KMS-11 (cell line): Measurements from ENCODE around the gene CLIC3.

ENCODE experiments used
- H2AFZ ChIP-seq: fragments of 200-600 bp; sonication (generic); 2 replicates; pipeline ENCODE4 v1.6.1; 2016; ENCODE audit warnings: antibody characterized with exemption, mixed run types, low read depth
- H3K27ac ChIP-seq: fragments of 200-600 bp; sonication (generic); 2 replicates; pipeline ENCODE4 v1.6.1; 2016; ENCODE audit warnings: mild to moderate bottlenecking, mixed run types
- H3K27me3 ChIP-seq: fragments of 200-600 bp; sonication (generic); 2 replicates; pipeline ENCODE4 v1.6.1; 2017; ENCODE audit warnings: mild to moderate bottlenecking, low read depth, mixed run types, moderate library complexity; ENCODE audit not compliant: insufficient read depth
- H3K36me3 ChIP-seq: fragments of 200-600 bp; sonication (generic); 2 replicates; pipeline ENCODE4 v1.6.1; 2017; ENCODE audit warnings: mild to moderate bottlenecking, mixed run types; ENCODE audit not compliant: insufficient read depth
- H3K4me1 ChIP-seq: fragments of 200-600 bp; sonication (generic); 2 replicates; pipeline ENCODE4 v1.6.1; 2016; ENCODE audit warnings: mild to moderate bottlenecking, low read depth, mixed run types; ENCODE audit not compliant: poor library complexity, severe bottlenecking
- H3K4me2 ChIP-seq: fragments of 200-600 bp; sonication (generic); 2 replicates; pipeline ENCODE4 v1.7.0; 2016; ENCODE audit warnings: mild to moderate bottlenecking, mixed run types
- H3K4me3 ChIP-seq: fragments of 200-600 bp; sonication (generic); IDR thresholded peaks from 2 replicates; pipeline ENCODE4 v1.6.1; 2017; ENCODE audit warnings: low read depth, low read length, mixed read lengths; ENCODE audit not compliant: insufficient read depth
- H3K79me2 ChIP-seq: fragments of 200-600 bp; sonication (generic); 2 replicates; pipeline ENCODE4 v1.6.1; 2016; ENCODE audit warnings: low read depth, mixed run types; ENCODE audit not compliant: insufficient read depth
- H3K9ac ChIP-seq: fragments of 200-600 bp; sonication (generic); 2 replicates; pipeline ENCODE4 v1.6.1; 2016; ENCODE audit warnings: mild to moderate bottlenecking, mixed run types
- H4K20me1 ChIP-seq: fragments of 200-600 bp; sonication (generic); 2 replicates; pipeline ENCODE4 v1.6.1; 2016; ENCODE audit warnings: mild to moderate bottlenecking, mixed run types; ENCODE audit not compliant: insufficient read depth
- TF ChIP-seq, protein P1 (sequence below): fragments of 200-600 bp; sonication (generic); conservative IDR thresholded peaks from 2 replicates; pipeline ENCODE4 v1.6.1; 2017; ENCODE audit warnings: low read depth, mild to moderate bottlenecking, antibody characterized with exemption, low read length, moderate library complexity, mixed read lengths

The CLIC3 gene

DNA sequence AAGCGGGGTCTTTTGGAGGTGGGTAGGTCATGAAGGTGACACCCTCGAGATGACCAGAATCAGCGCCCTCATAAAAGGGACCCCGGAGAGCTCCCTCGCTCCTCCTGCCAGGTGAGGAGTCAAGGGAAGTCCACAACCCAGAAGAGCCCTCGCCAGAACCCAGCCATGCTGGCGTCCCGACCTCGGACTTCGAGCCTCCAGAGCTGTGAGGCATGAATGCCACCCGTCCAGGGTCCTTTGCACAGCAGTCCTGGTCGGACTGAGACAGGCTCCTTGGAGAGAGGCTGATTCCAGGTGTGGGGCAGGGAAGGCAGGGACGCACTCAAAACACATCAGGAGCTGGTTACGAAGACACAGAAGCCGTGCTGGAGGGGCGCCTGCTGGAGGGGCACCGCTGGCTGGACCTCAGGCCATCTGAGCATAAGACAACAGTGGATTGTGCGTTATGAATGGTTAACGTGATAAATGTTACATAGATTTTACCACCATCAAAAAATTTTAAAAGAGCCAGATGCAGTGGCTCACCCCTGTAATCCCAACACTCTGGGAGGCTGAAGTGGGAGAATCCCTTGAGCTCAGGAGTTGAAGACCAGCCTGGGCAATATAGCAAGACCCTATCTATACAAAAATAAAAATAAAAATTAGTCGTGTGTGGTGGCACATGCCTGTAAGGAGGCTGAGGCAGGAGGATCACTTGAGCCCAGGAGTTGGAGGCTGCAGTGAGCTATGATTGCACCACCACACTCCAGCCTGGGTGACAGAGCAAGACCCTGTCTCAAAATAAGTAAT, 5.7 kb upstream of the CLIC3 start:
- Histone ChIP-seq H2AFZ (no peak overlapping the region), H3K4me2 (no peak overlapping the region), H3K27ac (no peak overlapping the region), H3K4me1 (peaks cover 25% of the 10 kb centered on the region), H3K79me2 (no peaks in the 10 kb centered on the region), H3K36me3 (no peaks in the 10 kb centered on the region), H3K9ac (no peak overlapping the region), H3K27me3 (peaks cover 71% of the 10 kb centered on the region), H3K4me3 (no peak overlapping the region), H4K20me1 (no peaks in the 10 kb centered on the region)
- TF ChIP-seq, protein P1, sequence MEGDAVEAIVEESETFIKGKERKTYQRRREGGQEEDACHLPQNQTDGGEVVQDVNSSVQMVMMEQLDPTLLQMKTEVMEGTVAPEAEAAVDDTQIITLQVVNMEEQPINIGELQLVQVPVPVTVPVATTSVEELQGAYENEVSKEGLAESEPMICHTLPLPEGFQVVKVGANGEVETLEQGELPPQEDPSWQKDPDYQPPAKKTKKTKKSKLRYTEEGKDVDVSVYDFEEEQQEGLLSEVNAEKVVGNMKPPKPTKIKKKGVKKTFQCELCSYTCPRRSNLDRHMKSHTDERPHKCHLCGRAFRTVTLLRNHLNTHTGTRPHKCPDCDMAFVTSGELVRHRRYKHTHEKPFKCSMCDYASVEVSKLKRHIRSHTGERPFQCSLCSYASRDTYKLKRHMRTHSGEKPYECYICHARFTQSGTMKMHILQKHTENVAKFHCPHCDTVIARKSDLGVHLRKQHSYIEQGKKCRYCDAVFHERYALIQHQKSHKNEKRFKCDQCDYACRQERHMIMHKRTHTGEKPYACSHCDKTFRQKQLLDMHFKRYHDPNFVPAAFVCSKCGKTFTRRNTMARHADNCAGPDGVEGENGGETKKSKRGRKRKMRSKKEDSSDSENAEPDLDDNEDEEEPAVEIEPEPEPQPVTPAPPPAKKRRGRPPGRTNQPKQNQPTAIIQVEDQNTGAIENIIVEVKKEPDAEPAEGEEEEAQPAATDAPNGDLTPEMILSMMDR, result no peak

DNA sequence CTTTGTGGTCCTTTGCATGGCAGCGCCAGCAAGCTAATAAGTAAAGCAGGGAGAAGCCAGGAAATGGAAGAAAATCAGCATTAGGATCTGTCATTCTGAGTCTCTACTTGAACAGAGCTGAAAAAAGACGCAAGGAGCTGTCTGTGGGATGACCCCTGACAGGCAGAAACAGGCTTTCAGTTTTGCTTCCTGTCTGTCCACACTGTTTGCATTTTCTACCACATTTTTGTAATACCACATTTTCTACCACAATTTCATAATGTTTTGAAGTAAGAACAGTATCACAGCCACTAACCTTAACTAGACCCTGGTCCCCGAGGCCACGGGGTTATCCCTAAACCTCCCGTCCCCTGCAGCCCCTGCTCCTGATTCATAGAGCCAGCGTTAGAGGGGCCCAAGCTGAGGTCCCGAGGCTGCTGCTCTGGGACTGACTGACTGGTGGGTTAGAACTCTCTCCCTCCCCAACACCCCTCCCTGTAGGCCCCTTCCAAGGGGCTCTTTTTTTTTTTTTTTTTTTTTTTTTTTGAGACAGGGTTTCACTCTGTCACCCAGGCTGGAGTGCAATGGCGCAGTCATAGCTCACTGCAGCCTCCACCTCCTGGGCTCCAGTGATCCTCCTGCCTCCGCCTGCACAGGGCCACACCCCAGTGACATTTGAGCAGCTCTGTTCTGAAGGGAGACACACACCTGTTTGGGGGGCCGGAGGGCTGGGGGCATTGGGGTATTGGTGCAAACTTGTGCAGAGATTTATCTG, 4.0 kb upstream of the CLIC3 start:
- TF ChIP-seq, protein P1, result no peak
- no peak overlapping the region for H3K9ac ChIP-seq
- H2AFZ ChIP-seq, result no peak overlapping the region; the same call in 1 of the 2 replicates
- H4K20me1 ChIP-seq, result no peaks in the 10 kb centered on the region
- peaks cover 25% of the 10 kb centered on the region for H3K4me1 ChIP-seq
- peak overlapping the region; percentile 55 for H3K4me2 ChIP-seq
- no peak overlapping the region for H3K4me3 ChIP-seq
- H3K27ac ChIP-seq, result no peak overlapping the region
- no peaks in the 10 kb centered on the region for H3K79me2 ChIP-seq
- peaks cover 58% of the 10 kb centered on the region for H3K27me3 ChIP-seq
- H3K36me3 ChIP-seq, result no peaks in the 10 kb centered on the region

DNA sequence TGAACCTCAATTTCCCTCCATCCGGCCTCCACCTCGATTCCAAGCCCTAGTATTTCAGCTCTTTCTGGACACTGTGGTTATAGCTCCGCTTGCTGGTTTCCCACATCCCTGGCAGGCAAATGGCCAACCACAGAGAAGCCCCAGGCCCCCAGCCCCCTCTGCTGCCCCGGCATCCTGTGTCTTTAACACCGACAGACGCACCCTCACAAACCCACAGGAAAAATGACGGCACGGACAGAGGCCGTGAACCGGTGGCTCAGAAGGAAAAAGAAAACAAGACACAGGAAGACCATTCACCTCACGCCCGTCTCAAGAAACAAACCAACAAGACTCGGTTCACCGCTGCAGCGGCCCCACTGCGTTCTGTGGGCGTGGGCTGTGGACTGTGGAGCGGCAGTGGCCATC, 1.5 kb upstream of the CLIC3 start:
- no peaks in the 10 kb centered on the region for H4K20me1 ChIP-seq
- H3K4me2 ChIP-seq, result no peak overlapping the region
- no peaks in the 10 kb centered on the region for H3K36me3 ChIP-seq
- H3K9ac ChIP-seq, result no peak overlapping the region
- peaks cover 31% of the 10 kb centered on the region for H3K4me1 ChIP-seq
- H3K4me3 ChIP-seq, result no peak overlapping the region
- H3K27me3 ChIP-seq, result peaks cover 43% of the 10 kb centered on the region
- H3K79me2 ChIP-seq, result no peaks in the 10 kb centered on the region
- no peak overlapping the region for H2AFZ ChIP-seq
- TF ChIP-seq, protein P1, result no peak
- no peak overlapping the region for H3K27ac ChIP-seq

DNA sequence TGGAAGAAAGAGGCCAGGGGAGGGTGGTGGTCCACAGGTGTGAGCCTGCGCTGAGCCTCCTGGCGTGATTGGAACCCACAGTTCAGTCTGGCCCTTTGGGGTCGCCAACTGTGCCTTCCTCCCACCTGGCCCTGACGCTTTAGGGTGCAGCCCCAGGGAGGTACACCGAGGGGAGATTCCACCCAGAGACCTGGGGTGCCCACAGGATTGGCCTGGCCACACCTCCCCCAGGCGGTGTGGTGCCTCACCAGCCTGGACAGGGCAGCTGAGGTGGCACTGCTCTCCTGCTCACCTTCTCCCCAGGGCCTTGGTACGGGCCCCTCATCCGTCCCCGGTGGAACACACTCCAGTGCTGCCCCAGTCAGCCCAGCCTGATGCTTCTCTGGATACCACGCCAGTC, 1.0 kb upstream of the CLIC3 start:
- H3K79me2 ChIP-seq, result no peaks in the 10 kb centered on the region
- H3K27ac ChIP-seq, result no peak overlapping the region
- H3K36me3 ChIP-seq, result no peaks in the 10 kb centered on the region
- no peaks in the 10 kb centered on the region for H4K20me1 ChIP-seq
- TF ChIP-seq, protein P1, result no peak
- H3K4me3 ChIP-seq, result no peak overlapping the region
- peaks cover 38% of the 10 kb centered on the region for H3K27me3 ChIP-seq
- peaks cover 31% of the 10 kb centered on the region for H3K4me1 ChIP-seq
- H3K4me2 ChIP-seq, result no peak overlapping the region
- no peak overlapping the region for H2AFZ ChIP-seq
- H3K9ac ChIP-seq, result no peak overlapping the region
